Fibroblast of villous mesenchyme (primary cell): Measurements from ENCODE around the gene STYX. TPM values are rescaled to one million over a fixed set of nuclear protein-coding genes. Genes with fewer than 3 reads are reported as not detected.
A peak's percentile ranks its signal among the peaks of the same experiment; 100 is the strongest.

ENCODE experiments used
- DNase-seq: peaks from one replicate; pipeline ENCODE4 v3.0.0-alpha.2; 2010; ENCODE audit warnings: low read depth
- H3K4me3 ChIP-seq: 2 replicates; pipeline ENCODE4 v1.5.1; 2011; ENCODE audit warnings: low read depth, mild to moderate bottlenecking, low read length
- CTCF ChIP-seq: IDR thresholded peaks from 2 replicates; pipeline ENCODE4 v1.5.1; 2012; ENCODE audit warnings: low read depth, mild to moderate bottlenecking, low read length; ENCODE audit not compliant: insufficient read depth
- total RNA-seq: library from RNA; depleted of rRNA; stranded (reverse); fragments of >200 nt; gene quantifications from 2 replicates; pipeline ENCODE4 v1.2.3, GENCODE V29; 2012

STYX gene
- total RNA-seq, 1 donor, result 26.3 TPM

GRCh38 chr14:52693036-52693435, 36.9 kb upstream of the STYX start:
- no peak overlapping the region for H3K4me3 ChIP-seq
- DNase-seq, result no peak
- no peak for TF ChIP-seq CTCF

- no peak for DNase-seq
- no peak for TF ChIP-seq CTCF
- H3K4me3 ChIP-seq, result no peak overlapping the region
Observed at GRCh38 chr14:52693532-52693931, 36.4 kb upstream of the STYX start.

GRCh38 chr14:52694761-52695480, 35.0 kb upstream of the STYX start:
- H3K4me3 ChIP-seq, result peak overlapping the region; percentile 92
- peak; percentile 61 for DNase-seq
- TF ChIP-seq CTCF, result no peak

- TF ChIP-seq CTCF, result no peak
- DNase-seq, result peak; percentile 85
Observed at GRCh38 chr14:52695481-52696091, 34.4 kb upstream of the STYX start, which contains the start of gene ERO1A. TSS of gene ERO1A (minus strand) at chr14:52695558. CDS start at chr14:52695481, 77 bp downstream.

GRCh38 chr14:52700701-52701172, 29.2 kb upstream of the STYX start:
- TF ChIP-seq CTCF, result no peak
- no peak overlapping the region for H3K4me3 ChIP-seq
- DNase-seq, result peak; percentile 22

More at GRCh38 chr14:52695481-52696091, 34.4 kb upstream of the STYX start, which contains the start of gene ERO1A:
- H3K4me3 ChIP-seq, result peak within 1 kb of the TSS; percentile 92

- H3K4me3 ChIP-seq, result no peak overlapping the region
- no peak for TF ChIP-seq CTCF
- DNase-seq, result no peak
Observed at GRCh38 chr14:52701223-52701622, 28.7 kb upstream of the STYX start.
